AG08396 (cell line): ENCODE data around the gene SPSB1.

Experiments
- DNase-seq: peaks from one replicate; pipeline ENCODE4 v3.0.0; 2012; ENCODE audit warnings: low spot score, mixed read lengths

The SPSB1 gene

DNA sequence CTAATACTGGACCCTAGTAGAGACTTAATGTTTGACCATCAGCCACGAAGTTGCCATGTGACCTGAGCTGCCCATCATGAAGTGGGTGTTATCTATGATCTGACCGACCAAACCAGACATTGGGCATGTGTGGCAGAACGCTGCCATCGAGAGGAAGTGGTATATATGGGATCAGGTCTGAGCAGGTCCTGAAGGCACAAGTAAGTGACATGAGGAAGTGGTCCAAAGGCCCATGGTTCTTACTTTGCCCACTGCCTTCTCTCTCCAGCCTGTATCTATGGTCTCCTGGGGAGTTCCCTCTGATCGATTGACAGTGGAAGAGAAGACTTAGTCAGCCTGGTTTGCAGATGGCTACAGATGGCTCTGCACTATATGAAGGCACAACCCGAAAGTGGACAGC is 7.9 kb downstream of the SPSB1 start:
- no peak for DNase-seq

GRCh38 chr1:9302745-9303524 is 10.2 kb downstream of the SPSB1 start:
- peak; percentile 81 for DNase-seq

DNA sequence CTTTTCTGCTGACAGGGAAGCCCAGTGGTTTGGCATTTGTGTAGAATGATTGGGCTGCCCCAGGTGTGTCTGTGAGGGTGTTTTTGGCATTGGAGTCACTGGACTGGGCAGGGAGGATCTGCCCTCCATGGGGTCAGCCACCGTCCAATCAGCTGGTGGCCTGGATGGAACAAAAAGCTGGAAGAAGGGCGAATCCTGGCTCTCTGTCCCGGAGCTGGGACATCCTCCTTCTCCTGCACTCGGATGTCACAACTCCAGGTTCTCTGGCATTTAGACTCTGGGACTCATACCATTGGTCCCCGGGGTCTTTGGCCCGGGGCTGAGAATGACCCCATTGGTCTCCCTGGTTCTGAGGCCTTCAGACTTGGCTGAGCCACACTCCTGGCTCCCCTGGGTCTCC is 11.2 kb downstream of the SPSB1 start:
- DNase-seq: no peak

- no peak for DNase-seq
Measured at GRCh38 chr1:9305216-9305615, 12.5 kb downstream of the SPSB1 start.

- DNase-seq: no peak
Measured at GRCh38 chr1:9306006-9306405, 13.3 kb downstream of the SPSB1 start.

GRCh38 chr1:9307303-9307702 is 14.6 kb downstream of the SPSB1 start:
- DNase-seq: no peak

DNA sequence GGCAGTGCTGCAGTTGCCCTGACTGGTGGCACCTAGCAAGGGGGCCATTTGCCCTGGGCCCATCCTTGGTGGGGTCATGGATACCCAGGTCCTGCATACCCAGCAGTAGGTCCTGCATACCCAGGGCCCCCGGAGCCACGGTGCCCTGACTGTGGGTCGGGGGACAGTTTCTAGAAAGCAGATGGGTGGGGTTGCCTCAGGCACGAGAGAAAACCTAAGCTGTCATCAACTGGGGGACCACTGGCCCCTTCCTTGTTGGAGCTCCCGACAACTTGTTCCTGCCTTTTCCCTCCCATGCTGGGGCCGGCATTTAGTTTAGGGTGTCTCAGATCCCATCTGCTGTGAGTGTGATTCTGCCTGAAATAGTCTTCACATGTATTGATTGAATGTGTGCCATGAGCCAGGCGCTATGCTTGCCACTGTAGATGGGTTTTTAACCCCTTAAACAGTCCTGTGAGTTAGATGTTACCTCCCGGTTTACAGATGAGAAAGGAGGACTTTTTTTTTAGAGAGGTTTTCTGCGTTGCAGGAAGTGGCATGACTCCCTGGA is 15.6 kb downstream of the SPSB1 start:
- no peak for DNase-seq

GRCh38 chr1:9309080-9309479 is 16.4 kb downstream of the SPSB1 start:
- DNase-seq: no peak

GRCh38 chr1:9309991-9310390 is 17.3 kb downstream of the SPSB1 start:
- DNase-seq: no peak

DNA sequence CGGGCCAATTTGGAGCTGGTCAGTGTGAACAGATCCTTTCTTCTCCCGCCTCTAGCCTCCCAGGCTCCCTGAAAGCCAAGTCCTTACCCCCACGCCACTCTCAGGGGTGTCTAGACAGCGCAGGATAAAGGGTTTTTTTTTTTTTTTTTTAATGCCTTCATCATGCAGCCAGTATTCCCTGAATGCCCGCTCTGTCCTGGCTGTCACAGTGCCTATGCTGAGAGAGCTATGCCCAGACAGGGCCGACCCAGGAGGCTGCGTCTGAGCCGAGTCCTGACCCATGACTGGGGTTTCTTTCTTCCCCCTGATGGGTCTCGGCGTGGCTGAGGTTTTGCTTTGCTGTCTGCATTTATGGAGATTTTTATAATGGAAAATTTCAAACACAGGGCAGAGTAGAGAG is 18.3 kb downstream of the SPSB1 start:
- no peak for DNase-seq

- no peak for DNase-seq
Measured at GRCh38 chr1:9311479-9311878, 18.8 kb downstream of the SPSB1 start.

GRCh38 chr1:9312168-9312720 is 19.6 kb downstream of the SPSB1 start:
- DNase-seq: no peak

GRCh38 chr1:9313576-9313975 is 20.9 kb downstream of the SPSB1 start:
- DNase-seq: no peak

DNA sequence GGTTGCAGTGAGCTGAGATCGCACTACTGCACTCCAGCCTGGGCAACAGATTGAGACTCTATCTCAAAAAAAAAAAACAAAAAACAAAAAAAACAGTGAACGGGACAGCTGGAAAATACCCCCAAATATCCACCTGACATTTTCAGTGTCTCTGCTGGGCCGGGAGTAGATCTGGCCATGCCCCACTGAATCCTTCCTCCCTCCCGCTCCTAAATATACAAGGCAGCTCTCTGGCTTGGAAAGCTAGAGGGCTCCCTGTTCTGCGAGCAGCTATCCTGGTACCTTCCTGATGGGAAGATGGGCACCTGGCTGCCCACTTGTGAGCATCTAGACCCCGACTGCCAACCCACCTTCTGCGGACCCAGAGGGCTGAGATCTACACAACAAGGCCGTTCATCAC is 21.4 kb downstream of the SPSB1 start:
- no peak for DNase-seq

- no peak for DNase-seq
Measured at GRCh38 chr1:9314711-9315379, 22.2 kb downstream of the SPSB1 start.

DNA sequence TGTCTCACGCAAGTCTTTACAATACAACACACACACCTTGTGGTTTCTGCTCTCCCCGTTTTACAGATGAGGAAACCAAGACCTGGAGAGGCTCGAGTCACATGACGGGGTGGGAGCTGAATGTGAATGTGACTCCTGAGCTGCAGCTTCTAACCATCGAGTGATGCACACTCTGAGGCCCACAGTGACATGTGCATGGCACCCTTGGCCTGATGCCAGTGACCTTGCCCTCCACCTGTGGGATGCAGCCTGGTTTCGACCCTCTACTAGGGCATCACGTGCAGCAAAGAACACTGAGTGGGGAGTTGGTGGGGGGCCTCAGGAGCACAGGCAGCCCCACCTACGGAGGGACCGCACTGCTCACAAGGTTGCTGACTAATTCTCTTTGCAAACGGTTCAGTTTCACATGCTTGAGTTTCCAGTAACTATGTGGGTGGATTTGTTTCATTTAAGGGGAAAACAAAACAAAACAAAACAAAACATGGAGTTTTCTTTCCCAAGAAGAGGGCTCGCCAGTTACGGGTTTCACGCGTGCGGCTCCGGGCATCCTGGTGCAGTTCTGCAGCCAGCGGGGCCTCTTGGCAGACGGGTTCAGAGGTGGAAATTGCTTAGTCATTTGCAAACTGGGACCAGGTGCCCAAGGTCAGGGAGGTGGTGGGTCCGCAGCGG is 22.9 kb downstream of the SPSB1 start:
- DNase-seq: peak; percentile 69

GRCh38 chr1:9316080-9316444 is 23.4 kb downstream of the SPSB1 start:
- no peak for DNase-seq

DNA sequence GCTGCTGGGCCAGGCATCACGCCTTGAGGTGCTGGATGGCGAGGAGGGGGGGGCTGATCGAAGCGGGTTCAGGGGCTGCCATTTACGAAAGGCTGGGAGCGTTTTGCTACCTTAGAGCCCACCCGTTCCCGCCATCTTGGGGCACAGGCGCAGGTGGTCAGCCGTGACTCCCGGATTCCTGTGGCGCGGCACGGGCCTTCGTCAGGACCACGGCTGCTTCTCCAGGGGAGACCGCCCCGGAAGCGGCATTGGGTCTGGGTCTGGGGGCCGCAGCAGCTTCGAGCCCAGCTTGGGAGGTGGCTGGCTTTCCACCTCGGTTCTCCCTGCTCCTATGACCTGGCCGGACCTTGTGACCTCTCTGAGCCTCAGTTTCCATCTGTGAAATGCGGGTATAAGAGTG is 23.8 kb downstream of the SPSB1 start:
- DNase-seq: no peak

DNA sequence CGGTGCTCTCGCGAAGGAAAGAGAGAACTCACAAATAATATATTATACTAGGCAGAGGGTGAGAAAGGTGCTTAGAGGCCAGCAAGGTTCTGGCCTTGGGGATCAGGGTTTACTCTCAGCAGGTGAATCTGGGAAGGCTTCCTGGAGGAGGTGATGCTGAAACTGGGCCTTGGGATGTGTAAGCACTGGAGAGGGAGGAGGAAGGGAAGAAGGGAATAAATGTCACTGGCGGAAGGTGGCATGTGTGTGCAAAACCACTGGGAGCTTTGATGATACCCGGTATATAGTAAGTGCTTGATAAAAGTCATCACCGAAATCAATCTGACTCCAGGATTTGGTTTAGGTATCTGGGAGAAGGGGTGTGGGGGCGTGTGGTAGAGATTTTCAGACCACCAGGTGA is 24.4 kb downstream of the SPSB1 start:
- DNase-seq: no peak

DNA sequence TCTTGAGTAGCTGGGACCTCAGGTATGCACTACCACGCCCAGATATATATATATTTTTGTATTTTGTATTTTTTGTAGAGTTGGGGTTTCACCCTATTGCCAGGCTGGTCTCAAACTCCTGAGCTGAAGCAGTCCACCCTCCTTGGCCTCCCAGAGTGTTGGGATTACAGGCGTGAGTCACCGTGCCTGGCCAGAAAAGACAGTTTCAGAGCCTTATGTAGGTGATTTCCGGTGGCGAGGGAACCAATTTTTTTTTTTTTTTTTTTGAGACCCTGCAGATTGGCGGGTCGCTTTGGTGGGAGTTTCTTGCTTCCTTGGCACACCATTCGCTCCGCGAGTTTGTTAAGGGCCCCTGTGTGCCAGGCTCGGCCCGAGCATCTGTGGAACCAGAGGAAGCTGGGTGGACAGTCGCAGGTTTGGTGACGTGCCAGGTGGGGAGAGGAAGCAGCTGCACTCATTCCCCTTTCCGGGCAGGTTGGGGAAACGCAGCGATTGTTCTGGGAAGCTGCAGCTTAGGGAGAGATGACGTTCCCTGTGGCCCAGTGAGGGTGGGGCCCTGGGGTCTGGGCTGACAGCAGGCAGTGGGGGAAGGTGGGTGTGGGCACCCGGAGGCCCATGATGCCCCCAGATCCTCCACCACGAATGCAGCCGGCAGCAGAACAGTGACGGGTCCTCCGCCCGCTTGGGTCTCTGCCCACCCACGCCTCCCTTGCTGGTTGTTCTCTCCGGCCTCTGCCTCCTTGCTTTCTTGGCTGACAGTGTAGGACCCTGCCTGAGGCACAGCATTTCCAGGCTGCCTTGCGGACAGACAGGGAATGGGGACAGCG is 25.1 kb downstream of the SPSB1 start:
- DNase-seq: no peak

- DNase-seq: no peak
Measured at GRCh38 chr1:9319208-9319788, 26.6 kb downstream of the SPSB1 start.
